ENCODE measurements around the gene PSME3IP1.

The PSME3IP1 gene

GRCh38 chr16:57185945-57186871, at the start of gene PSME3IP1, which contains the start of gene RSPRY1:
PSME3IP1 (minus strand) TSS chr16:57186039; CDS start chr16:57173854, 12,185 bp downstream.
RSPRY1 (plus strand) TSS chr16:57186329; CDS start chr16:57204659, 18,330 bp downstream.
- Histone ChIP-seq H3K9me3 (ENCODE audit: control insufficient read depth, insufficient read depth, low read depth, low read length) (no peaks in the 10 kb centered on the region), H3K4me1 (ENCODE audit: control insufficient read depth, insufficient read depth, low read length) (peaks cover 18% of the 10 kb centered on the region), H3K27me3 (ENCODE audit: control insufficient read depth, insufficient read depth, low read length) (no peaks in the 10 kb centered on the region), H3K36me3 (ENCODE audit: control insufficient read depth, insufficient read depth, low read length) (no peaks in the 10 kb centered on the region), H3K27ac (ENCODE audit: low read depth, low read length) (peak within 1 kb of the TSS; percentile 82; the same call in 1 of the 2 replicates), H3K4me3 (ENCODE audit: low read depth, low read length) (peak within 1 kb of the TSS; percentile 95), H3K9ac (ENCODE audit: low read length) (peak within 1 kb of the TSS; percentile 90)

- Histone ChIP-seq H3K4me3 (ENCODE audit: low read depth, low read length) (no peak overlapping the region), H3K36me3 (ENCODE audit: control insufficient read depth, insufficient read depth, low read length) (peaks cover 80% of the 10 kb centered on the region), H3K4me1 (ENCODE audit: control insufficient read depth, insufficient read depth, low read length) (no peaks in the 10 kb centered on the region), H3K27ac (ENCODE audit: low read depth, low read length) (no peak overlapping the region), H3K9me3 (ENCODE audit: control insufficient read depth, insufficient read depth, low read depth, low read length) (no peaks in the 10 kb centered on the region), H3K9ac (ENCODE audit: low read length) (no peak overlapping the region), H3K27me3 (ENCODE audit: control insufficient read depth, insufficient read depth, low read length) (no peaks in the 10 kb centered on the region)
These were observed 49.5 kb upstream of the PSME3IP1 start for GRCh38 chr16:57235128-57236021.

- H3K27ac ChIP-seq (ENCODE audit: low read depth, low read length) = no peak overlapping the region
- H3K36me3 ChIP-seq (ENCODE audit: control insufficient read depth, insufficient read depth, low read length) = peaks cover 84% of the 10 kb centered on the region
- H3K9ac ChIP-seq (ENCODE audit: low read length) = no peak overlapping the region
These were observed 48.9 kb upstream of the PSME3IP1 start for GRCh38 chr16:57234707-57235092.

GRCh38 chr16:57233944-57234706, 48.3 kb upstream of the PSME3IP1 start:
- Histone ChIP-seq H3K9me3 (ENCODE audit: control insufficient read depth, insufficient read depth, low read depth, low read length) (no peaks in the 10 kb centered on the region), H3K27me3 (ENCODE audit: control insufficient read depth, insufficient read depth, low read length) (no peaks in the 10 kb centered on the region), H3K27ac (ENCODE audit: low read depth, low read length) (no peak overlapping the region), H3K4me1 (ENCODE audit: control insufficient read depth, insufficient read depth, low read length) (no peaks in the 10 kb centered on the region), H3K4me3 (ENCODE audit: low read depth, low read length) (no peak overlapping the region), H3K9ac (ENCODE audit: low read length) (no peak overlapping the region), H3K36me3 (ENCODE audit: control insufficient read depth, insufficient read depth, low read length) (peaks cover 83% of the 10 kb centered on the region)

More at GRCh38 chr16:57234707-57235092, 48.9 kb upstream of the PSME3IP1 start:
- Histone ChIP-seq H3K27me3 (ENCODE audit: control insufficient read depth, insufficient read depth, low read length) (no peaks in the 10 kb centered on the region), H3K4me1 (ENCODE audit: control insufficient read depth, insufficient read depth, low read length) (no peaks in the 10 kb centered on the region), H3K9me3 (ENCODE audit: control insufficient read depth, insufficient read depth, low read depth, low read length) (no peaks in the 10 kb centered on the region), H3K4me3 (ENCODE audit: low read depth, low read length) (no peak overlapping the region)

GRCh38 chr16:57231821-57232350, 46.0 kb upstream of the PSME3IP1 start:
- Histone ChIP-seq H3K9me3 (ENCODE audit: control insufficient read depth, insufficient read depth, low read depth, low read length) (no peaks in the 10 kb centered on the region), H3K4me3 (ENCODE audit: low read depth, low read length) (no peak overlapping the region), H3K27me3 (ENCODE audit: control insufficient read depth, insufficient read depth, low read length) (no peaks in the 10 kb centered on the region), H3K9ac (ENCODE audit: low read length) (no peak overlapping the region), H3K27ac (ENCODE audit: low read depth, low read length) (no peak overlapping the region), H3K36me3 (ENCODE audit: control insufficient read depth, insufficient read depth, low read length) (peaks cover 89% of the 10 kb centered on the region), H3K4me1 (ENCODE audit: control insufficient read depth, insufficient read depth, low read length) (no peaks in the 10 kb centered on the region)

GRCh38 chr16:57229079-57229478, 43.2 kb upstream of the PSME3IP1 start:
- Histone ChIP-seq H3K9me3 (ENCODE audit: control insufficient read depth, insufficient read depth, low read depth, low read length) (no peaks in the 10 kb centered on the region), H3K36me3 (ENCODE audit: control insufficient read depth, insufficient read depth, low read length) (peaks cover 86% of the 10 kb centered on the region), H3K27me3 (ENCODE audit: control insufficient read depth, insufficient read depth, low read length) (no peaks in the 10 kb centered on the region), H3K9ac (ENCODE audit: low read length) (no peak overlapping the region), H3K4me1 (ENCODE audit: control insufficient read depth, insufficient read depth, low read length) (no peaks in the 10 kb centered on the region), H3K4me3 (ENCODE audit: low read depth, low read length) (no peak overlapping the region), H3K27ac (ENCODE audit: low read depth, low read length) (no peak overlapping the region)

GRCh38 chr16:57226701-57227621, 41.1 kb upstream of the PSME3IP1 start:
- Histone ChIP-seq H3K4me1 (ENCODE audit: control insufficient read depth, insufficient read depth, low read length) (no peaks in the 10 kb centered on the region), H3K27me3 (ENCODE audit: control insufficient read depth, insufficient read depth, low read length) (no peaks in the 10 kb centered on the region), H3K9ac (ENCODE audit: low read length) (no peak overlapping the region), H3K9me3 (ENCODE audit: control insufficient read depth, insufficient read depth, low read depth, low read length) (no peaks in the 10 kb centered on the region), H3K36me3 (ENCODE audit: control insufficient read depth, insufficient read depth, low read length) (peaks cover 84% of the 10 kb centered on the region), H3K4me3 (ENCODE audit: low read depth, low read length) (no peak overlapping the region), H3K27ac (ENCODE audit: low read depth, low read length) (no peak overlapping the region)

- Histone ChIP-seq H3K27ac (ENCODE audit: low read depth, low read length) (no peak overlapping the region), H3K27me3 (ENCODE audit: control insufficient read depth, insufficient read depth, low read length) (no peaks in the 10 kb centered on the region), H3K4me1 (ENCODE audit: control insufficient read depth, insufficient read depth, low read length) (no peaks in the 10 kb centered on the region), H3K9ac (ENCODE audit: low read length) (no peak overlapping the region), H3K36me3 (ENCODE audit: control insufficient read depth, insufficient read depth, low read length) (peaks cover 84% of the 10 kb centered on the region), H3K9me3 (ENCODE audit: control insufficient read depth, insufficient read depth, low read depth, low read length) (no peaks in the 10 kb centered on the region), H3K4me3 (ENCODE audit: low read depth, low read length) (no peak overlapping the region)
These were observed 40.1 kb upstream of the PSME3IP1 start for GRCh38 chr16:57225978-57226377.

GRCh38 chr16:57224651-57225335, 39.0 kb upstream of the PSME3IP1 start:
- no peak overlapping the region for H3K9ac ChIP-seq (ENCODE audit: low read length)
- no peaks in the 10 kb centered on the region for H3K9me3 ChIP-seq (ENCODE audit: control insufficient read depth, insufficient read depth, low read depth, low read length)
- H3K4me3 ChIP-seq (ENCODE audit: low read depth, low read length) = no peak overlapping the region
- no peak overlapping the region for H3K27ac ChIP-seq (ENCODE audit: low read depth, low read length)
- H3K27me3 ChIP-seq (ENCODE audit: control insufficient read depth, insufficient read depth, low read length) = no peaks in the 10 kb centered on the region
- H3K36me3 ChIP-seq (ENCODE audit: control insufficient read depth, insufficient read depth, low read length) = peaks cover 79% of the 10 kb centered on the region
- no peaks in the 10 kb centered on the region for H3K4me1 ChIP-seq (ENCODE audit: control insufficient read depth, insufficient read depth, low read length)

All from HUES6 (cell line).